Activated naive CD4-positive, alpha-beta T cell (primary cell): ENCODE results near the gene AP2M1.
A peak's percentile ranks its signal among the peaks of the same experiment; 100 is the strongest.

Experiments
- DNase-seq, 4 experiments: peaks; one replicate each; lab custom pipeline; 2025; lab: John Stamatoyannopoulos, UW

AP2M1 gene

GRCh38 chr3:184228376-184229137, 53.9 kb downstream of the AP2M1 start:
- DNase-seq = no peak

- peak; percentile 15 to 68 (median 20) for DNase-seq
These were observed 54.9 kb downstream of the AP2M1 start, which contains the start of gene VWA5B2 for GRCh38 chr3:184229394-184230080. VWA5B2 (plus strand) TSS chr3:184229585; CDS start chr3:184230529, 944 bp downstream.

- DNase-seq = no peak
These were observed 55.5 kb downstream of the AP2M1 start for GRCh38 chr3:184230081-184230602.

- no peak for DNase-seq
These were observed 56.2 kb downstream of the AP2M1 start for GRCh38 chr3:184230603-184231528.

- no peak for DNase-seq
These were observed 57.0 kb downstream of the AP2M1 start for GRCh38 chr3:184231671-184232070.

- no peak for DNase-seq
These were observed 58.6 kb downstream of the AP2M1 start for GRCh38 chr3:184233127-184233843.
